ENCODE measurements around the gene KLF3.

GRCh38 chr4:38654273-38654672 lies 9.7 kb upstream of the KLF3 start:
- TF ChIP-seq SALL2 (tag by site-specific recombination; IDR thresholded peaks at IDR 0.05; ENCODE audit: borderline replicate concordance) (no peak), ZNF274 (IDR thresholded peaks at IDR 0.05; ENCODE audit: low read length) (no peak), ZNF274 (tag by site-specific recombination; IDR thresholded peaks at IDR 0.05; ENCODE audit: borderline replicate concordance) (no peak), ZNF518A (tag by site-specific recombination; conservative IDR thresholded peaks at IDR 0.05; ENCODE audit: low read depth) (no peak), MYNN (tag by site-specific recombination; IDR thresholded peaks at IDR 0.05; ENCODE audit: borderline replicate concordance) (no peak), ZNF664 (tag by site-specific recombination; IDR thresholded peaks at IDR 0.05) (no peak), ZFP37 (tag by site-specific recombination; IDR thresholded peaks at IDR 0.05) (no peak), ZSCAN16 (tag by site-specific recombination; IDR thresholded peaks at IDR 0.05) (no peak), REST (tag by site-specific recombination; IDR thresholded peaks at IDR 0.05) (no peak), ZNF670 (tag by site-specific recombination; IDR thresholded peaks at IDR 0.05; ENCODE audit: low read depth) (no peak), ZNF350 (tag by site-specific recombination; IDR thresholded peaks at IDR 0.05) (no peak)
- TF ChIP-seq, protein P1, sequence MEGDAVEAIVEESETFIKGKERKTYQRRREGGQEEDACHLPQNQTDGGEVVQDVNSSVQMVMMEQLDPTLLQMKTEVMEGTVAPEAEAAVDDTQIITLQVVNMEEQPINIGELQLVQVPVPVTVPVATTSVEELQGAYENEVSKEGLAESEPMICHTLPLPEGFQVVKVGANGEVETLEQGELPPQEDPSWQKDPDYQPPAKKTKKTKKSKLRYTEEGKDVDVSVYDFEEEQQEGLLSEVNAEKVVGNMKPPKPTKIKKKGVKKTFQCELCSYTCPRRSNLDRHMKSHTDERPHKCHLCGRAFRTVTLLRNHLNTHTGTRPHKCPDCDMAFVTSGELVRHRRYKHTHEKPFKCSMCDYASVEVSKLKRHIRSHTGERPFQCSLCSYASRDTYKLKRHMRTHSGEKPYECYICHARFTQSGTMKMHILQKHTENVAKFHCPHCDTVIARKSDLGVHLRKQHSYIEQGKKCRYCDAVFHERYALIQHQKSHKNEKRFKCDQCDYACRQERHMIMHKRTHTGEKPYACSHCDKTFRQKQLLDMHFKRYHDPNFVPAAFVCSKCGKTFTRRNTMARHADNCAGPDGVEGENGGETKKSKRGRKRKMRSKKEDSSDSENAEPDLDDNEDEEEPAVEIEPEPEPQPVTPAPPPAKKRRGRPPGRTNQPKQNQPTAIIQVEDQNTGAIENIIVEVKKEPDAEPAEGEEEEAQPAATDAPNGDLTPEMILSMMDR (tag by site-specific recombination; IDR thresholded peaks at IDR 0.05): no peak
- TF ChIP-seq, protein P2, sequence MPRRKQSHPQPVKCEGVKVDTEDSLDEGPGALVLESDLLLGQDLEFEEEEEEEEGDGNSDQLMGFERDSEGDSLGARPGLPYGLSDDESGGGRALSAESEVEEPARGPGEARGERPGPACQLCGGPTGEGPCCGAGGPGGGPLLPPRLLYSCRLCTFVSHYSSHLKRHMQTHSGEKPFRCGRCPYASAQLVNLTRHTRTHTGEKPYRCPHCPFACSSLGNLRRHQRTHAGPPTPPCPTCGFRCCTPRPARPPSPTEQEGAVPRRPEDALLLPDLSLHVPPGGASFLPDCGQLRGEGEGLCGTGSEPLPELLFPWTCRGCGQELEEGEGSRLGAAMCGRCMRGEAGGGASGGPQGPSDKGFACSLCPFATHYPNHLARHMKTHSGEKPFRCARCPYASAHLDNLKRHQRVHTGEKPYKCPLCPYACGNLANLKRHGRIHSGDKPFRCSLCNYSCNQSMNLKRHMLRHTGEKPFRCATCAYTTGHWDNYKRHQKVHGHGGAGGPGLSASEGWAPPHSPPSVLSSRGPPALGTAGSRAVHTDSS (tag by site-specific recombination; IDR thresholded peaks at IDR 0.05): no peak
